Skeletal muscle cell (primary cell): ENCODE measurements around the gene LACC1.

ENCODE experiments used
- DNase-seq: peaks from one replicate; pipeline ENCODE4 v3.0.0-alpha.2; 2010; ENCODE audit warnings: low read depth
- H3K4me3 ChIP-seq: 2 replicates; pipeline ENCODE4 v1.5.1; 2011; ENCODE audit warnings: low read depth, mild to moderate bottlenecking, control low read depth, low read length, moderate library complexity

LACC1 gene

DNA sequence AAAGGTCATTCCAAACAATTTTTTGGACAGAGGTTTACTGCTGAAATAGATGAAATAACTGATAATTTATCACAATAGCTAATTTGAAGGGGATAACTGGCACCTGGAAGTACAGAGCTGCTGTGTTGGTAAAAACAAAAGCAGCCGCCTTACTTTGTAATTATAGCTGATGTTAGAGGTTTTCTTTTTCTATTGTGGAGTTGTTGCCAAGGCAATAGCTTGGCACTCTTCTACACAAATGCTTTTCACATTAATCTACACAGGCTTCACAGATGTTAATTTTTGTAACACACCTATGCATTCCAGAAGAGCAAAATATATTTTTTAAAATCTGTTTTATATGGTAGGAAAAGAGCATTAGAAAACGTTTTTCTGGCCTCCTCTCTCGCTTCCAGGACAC lies 56.9 kb downstream of the LACC1 start:
- no peak overlapping the region for H3K4me3 ChIP-seq
- no peak for DNase-seq

DNA sequence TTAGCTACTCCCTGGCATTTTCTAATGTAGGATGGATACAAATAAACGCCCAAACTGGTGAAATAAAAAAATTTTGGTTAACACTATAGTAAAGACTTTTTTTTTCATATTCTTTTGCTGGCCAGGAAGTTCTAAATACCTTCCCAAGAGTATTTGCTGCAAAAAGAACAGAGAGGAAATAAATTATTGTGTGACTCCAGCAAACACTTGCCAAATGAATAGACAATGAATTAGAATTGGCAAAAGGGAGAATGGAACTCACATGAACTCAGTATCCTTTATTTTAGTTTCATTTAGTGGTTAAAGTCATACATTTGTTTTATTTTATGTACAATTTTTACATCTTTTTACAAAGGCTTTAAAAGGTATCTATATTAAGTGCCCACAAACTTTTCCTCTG lies 58.1 kb downstream of the LACC1 start:
- H3K4me3 ChIP-seq, result no peak overlapping the region
- no peak for DNase-seq

DNA sequence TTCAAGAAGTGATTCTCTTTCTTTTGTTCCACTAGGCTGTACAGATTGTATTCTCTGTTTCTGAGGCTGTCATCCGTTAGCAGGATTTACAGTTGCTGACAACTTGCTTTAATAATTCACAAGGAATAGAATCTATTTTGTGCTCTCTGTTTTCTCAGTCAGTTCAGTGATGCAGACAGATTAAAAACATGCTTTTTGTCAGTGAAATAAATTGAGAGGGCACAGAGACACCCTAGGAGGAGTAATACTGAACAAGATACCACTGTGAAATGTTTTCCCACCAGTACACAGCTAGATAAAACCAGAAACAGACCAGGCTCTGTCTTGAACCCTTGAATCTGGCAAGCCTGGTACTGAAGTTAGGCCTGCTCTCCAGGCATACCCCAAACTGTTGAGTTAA lies 58.7 kb downstream of the LACC1 start:
- no peak overlapping the region for H3K4me3 ChIP-seq
- no peak for DNase-seq

DNA sequence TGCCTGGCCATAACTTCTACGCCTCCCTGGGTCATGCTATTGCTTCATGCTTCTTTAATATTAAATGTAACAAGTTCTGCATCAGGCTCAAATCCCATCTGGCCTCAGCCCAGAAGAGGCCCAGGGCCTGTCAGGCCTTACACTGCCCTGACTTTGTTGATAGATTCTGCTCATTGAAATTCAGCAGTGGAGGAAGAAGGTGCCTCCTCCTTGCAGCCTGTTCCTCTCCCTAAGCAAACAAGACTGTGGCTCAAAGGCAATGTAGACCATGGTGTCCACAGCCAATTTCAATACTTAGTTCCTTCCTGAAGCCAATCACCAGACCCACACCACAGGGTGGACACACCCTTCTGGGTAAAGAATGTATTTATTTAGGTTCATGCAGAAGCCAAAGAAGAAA lies 59.4 kb downstream of the LACC1 start:
- DNase-seq, result no peak
- H3K4me3 ChIP-seq, result no peak overlapping the region

DNA sequence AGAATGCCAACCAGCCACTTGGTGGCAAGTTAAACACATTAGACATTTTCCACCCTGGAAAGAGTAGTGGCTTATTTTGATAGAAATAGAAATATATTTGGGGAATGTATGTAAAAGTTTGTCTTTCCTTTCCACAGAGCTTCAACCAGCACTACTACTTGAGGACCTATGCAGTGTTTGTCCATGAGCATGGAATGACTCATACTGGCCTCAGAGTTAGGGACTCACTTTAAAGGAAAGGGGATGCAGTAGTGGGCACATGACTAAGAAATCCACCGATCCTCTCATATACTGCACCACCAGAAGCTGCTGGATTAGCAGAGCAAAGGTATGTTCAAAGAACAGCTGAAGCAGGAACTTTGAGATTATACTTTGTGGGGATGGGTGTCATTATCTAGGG lies 62.6 kb downstream of the LACC1 start:
- no peak overlapping the region for H3K4me3 ChIP-seq
- DNase-seq, result no peak
